PC-3 (cell line): ENCODE measurements around the gene NDUFA8.

Experiments used
- CTCF ChIP-seq: fragments of 300-600 bp; sonication (generic); conservative IDR thresholded peaks from 2 replicates; pipeline ENCODE4 v1.5.1; 2017; ENCODE audit warnings: antibody characterized with exemption, low read depth, mild to moderate bottlenecking, low read length
- EZH2 ChIP-seq: fragments of 300-600 bp; sonication (generic); IDR thresholded peaks from one replicate; pipeline ENCODE4 v1.6.1; 2017; ENCODE audit warnings: antibody characterized with exemption, mild to moderate bottlenecking, low read length; ENCODE audit not compliant: unreplicated experiment
- EZH2phosphoT487 ChIP-seq: fragments of 300-600 bp; sonication (generic); IDR thresholded peaks from 2 replicates; pipeline ENCODE4 v1.6.1; 2018; ENCODE audit warnings: mild to moderate bottlenecking, antibody characterized with exemption, low read length, borderline replicate concordance

- no peak for TF ChIP-seq CTCF
- no peak for TF ChIP-seq EZH2
- no peak for TF ChIP-seq EZH2phosphoT487
Observed at GRCh38 chr9:122173670-122174069, 14.1 kb upstream of the NDUFA8 start.
